Esophagus (tissue), 2 donors: ENCODE measurements around the gene HOXA13. TPM values are rescaled to one million over a fixed set of nuclear protein-coding genes. Genes with fewer than 3 reads are reported as not detected.

Experiments used
- H3K27ac ChIP-seq, 2 donors: one replicate each; pipeline ENCODE4 v1.5.1; 2013; ENCODE audit warnings: low read depth in 2 of 2, mild to moderate bottlenecking in 2 of 2, inconsistent platforms in 1 of 2, low read length in 1 of 2, moderate library complexity in 1 of 2
- H3K27me3 ChIP-seq, 2 donors: one replicate each; pipeline ENCODE4 v1.6.1; 2013; ENCODE audit warnings: low read length in 2 of 2, control low read depth in 1 of 2, mild to moderate bottlenecking in 1 of 2; ENCODE audit not compliant: insufficient read depth in 2 of 2, control insufficient read depth in 1 of 2
- H3K36me3 ChIP-seq, 2 donors: one replicate each; pipeline ENCODE4 v1.6.1; 2013; ENCODE audit warnings: low read length in 1 of 2; ENCODE audit not compliant: control insufficient read depth in 2 of 2, insufficient read depth in 2 of 2
- H3K4me1 ChIP-seq, 2 donors: one replicate each; pipeline ENCODE4 v1.6.1; 2013; ENCODE audit warnings: low read length in 1 of 2; ENCODE audit not compliant: control insufficient read depth in 2 of 2, insufficient read depth in 2 of 2
- H3K4me3 ChIP-seq, 2 donors: one replicate each; pipeline ENCODE4 v1.5.1; 2013; ENCODE audit warnings: low read length in 2 of 2, mild to moderate bottlenecking in 2 of 2, low read depth in 1 of 2, moderate library complexity in 1 of 2
- H3K9me3 ChIP-seq, 2 donors: one replicate each; pipeline ENCODE4 v1.6.1; 2013; ENCODE audit warnings: mild to moderate bottlenecking in 2 of 2, low read depth in 1 of 2, low read length in 1 of 2, moderate library complexity in 1 of 2; ENCODE audit not compliant: control insufficient read depth in 2 of 2, insufficient read depth in 1 of 2
- WGBS, 2 donors: extraction: QIAGEN DNeasy Blood & Tissue Kit; methylation state at CpG; one replicate each; pipeline ENCODE4 v1.1.7; 2013; 5-methylcytosine and 5-hydroxymethylcytosine counted together
- polyA plus RNA-seq, 2 donors: library from polyadenylated mRNA; stranded (reverse); fragments of 200-250 nt; gene quantifications; one replicate each; pipeline ENCODE4 v1.2.3, GENCODE V29; 2013
- donor health status: healthy with polysubstance abuse.
- donor health status: Bipolar disorder and iron deficiency.

The HOXA13 gene
- polyA plus RNA-seq, 2 donors, result not detected

DNA sequence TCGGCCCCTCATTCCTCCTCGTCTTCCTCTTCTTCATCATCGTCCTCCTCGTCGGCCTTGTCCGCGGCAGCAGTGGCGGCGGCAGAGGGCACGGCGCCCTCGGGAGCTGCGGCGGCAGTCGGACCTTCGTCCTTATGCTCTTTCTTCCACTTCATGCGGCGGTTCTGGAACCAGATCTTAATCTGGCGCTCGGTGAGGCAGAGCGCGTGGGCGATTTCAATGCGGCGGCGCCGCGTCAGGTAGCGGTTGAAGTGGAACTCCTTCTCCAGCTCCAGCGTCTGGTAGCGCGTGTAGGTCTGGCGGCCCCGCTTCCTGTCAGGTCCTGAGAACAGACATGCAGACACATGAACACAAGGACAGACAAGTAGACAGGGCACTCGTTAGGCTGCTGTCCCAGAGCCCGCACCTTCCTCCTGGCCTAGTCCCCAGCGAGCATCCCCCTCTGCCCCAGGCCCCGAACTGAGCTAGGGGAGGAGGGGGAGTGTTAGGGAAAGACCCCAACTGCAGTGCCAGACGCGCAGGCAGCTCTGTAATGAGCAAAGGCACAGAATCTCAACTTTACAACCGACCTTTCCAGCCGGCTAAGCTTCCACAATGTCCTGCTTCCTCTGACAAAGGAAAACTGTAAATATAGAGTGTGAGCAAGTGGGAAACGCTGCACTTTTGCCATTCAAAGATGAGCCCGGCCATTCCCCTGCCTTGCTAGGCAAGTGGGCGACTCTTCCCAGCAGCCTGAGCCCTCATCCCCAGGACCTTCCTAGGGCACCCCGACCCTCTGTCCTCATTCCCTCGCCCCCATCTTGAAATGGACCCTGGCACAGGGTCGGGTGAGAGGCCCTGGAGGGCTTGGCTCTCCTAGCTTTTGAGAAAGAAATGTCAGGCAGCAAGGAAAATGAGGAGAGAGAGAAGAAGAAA, 44.7 kb downstream of the HOXA13 start:
- Histone ChIP-seq H3K4me3 (peak overlapping the region; percentile 18 to 49), H3K27me3 (peaks cover 4 to 41% of the 10 kb centered on the region in 2 donors), H3K4me1 (peaks cover 4 to 18% of the 10 kb centered on the region in 2 donors), H3K27ac (no peak overlapping the region), H3K36me3 (no peaks in the 10 kb centered on the region), H3K9me3 (peaks cover 0 to 5% of the 10 kb centered on the region in 2 donors)
- WGBS, 2 donors, result 8 to 15% methylated on average over 48 of the region's 48 CpGs

DNA sequence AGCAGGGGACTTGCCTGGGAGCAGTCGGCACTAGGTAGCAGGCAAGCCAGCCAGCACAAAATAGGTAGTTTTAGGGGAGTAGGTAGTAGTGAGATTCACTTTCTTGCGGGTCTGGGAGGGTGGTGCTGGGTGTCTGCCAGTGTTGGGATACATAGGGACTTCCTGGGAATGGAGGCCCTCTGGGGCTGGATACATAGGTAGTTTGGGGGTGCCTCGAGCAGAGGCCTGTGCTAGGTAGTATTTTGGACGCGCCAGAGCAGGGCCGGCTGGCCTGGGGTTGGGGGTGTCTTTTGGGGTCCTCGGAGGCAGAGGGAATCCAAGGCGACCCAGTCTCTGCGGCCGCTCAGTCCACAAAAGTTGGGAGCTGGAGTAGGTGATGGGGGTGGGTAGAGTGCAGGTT, 45.5 kb downstream of the HOXA13 start:
- 40 to 64% methylated on average over 10 of the region's 10 CpGs for WGBS, 2 donors
- Histone ChIP-seq H3K9me3 (peaks cover 0 to 3% of the 10 kb centered on the region in 2 donors), H3K4me3 (no peak overlapping the region), H3K27me3 (peaks cover 4 to 41% of the 10 kb centered on the region in 2 donors), H3K27ac (no peak overlapping the region), H3K4me1 (peaks cover 4 to 18% of the 10 kb centered on the region in 2 donors), H3K36me3 (no peaks in the 10 kb centered on the region)

DNA sequence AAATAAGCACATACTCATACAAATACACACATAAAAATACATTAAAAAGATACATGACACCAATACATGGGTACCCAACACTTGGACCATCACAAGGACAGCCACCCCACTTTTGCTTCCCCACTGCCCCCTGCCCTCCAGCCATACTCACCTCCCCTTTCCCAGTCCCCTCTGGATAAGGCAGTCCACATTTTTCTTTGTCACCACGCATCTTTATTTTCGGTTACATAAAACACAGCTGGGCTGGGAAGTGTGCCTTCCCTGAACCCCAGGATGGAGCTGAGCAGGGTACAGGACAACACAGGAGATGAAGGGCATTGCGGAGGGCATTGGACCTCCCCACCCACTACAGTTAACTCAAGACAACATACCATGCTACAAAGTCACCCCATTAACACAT, 46.4 kb downstream of the HOXA13 start:
- peaks cover 4 to 19% of the 10 kb centered on the region in 2 donors for H3K4me1 ChIP-seq
- no peaks in the 10 kb centered on the region for H3K36me3 ChIP-seq
- no peak overlapping the region for H3K4me3 ChIP-seq
- peaks cover 0 to 1% of the 10 kb centered on the region in 2 donors for H3K9me3 ChIP-seq
- peaks cover 0 to 38% of the 10 kb centered on the region in 2 donors for H3K27me3 ChIP-seq
- H3K27ac ChIP-seq, result no peak overlapping the region
- WGBS, 2 donors, result 72 to 73% methylated on average over 3 of the region's 3 CpGs

DNA sequence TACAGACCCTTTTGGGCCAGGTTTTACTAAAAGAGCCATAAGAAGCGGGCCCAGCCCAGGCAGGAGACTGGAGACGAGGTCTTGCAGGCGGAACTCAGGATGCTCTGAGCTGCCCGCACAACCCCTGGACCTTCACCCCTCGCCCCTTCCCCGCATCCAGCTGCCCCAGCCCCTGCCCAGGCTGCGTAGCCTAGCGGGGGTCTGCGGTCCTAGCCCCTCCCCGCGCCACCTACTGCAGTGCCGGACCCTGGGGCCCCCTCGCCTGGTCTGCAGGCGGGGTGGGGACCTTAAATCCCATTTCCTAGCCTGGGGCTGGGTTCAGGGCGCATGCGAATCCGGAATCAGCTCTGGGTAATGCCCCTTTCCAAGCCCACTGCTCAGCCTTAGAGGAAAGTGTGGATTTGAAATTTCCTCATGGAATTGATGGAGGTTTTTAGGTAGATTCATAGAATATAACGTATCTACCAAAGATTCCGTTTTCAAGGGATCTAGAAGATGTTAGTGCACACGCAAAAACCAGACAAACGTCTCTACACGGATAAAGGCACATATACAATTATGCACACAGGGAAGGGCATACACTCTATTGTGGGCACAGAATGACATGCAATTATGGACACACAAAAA, 47.0 kb downstream of the HOXA13 start:
- peak overlapping the region in 1 of 2 donors; percentile 32 for H3K4me3 ChIP-seq
- H3K9me3 ChIP-seq, result no peaks in the 10 kb centered on the region
- H3K27ac ChIP-seq, result no peak overlapping the region
- H3K36me3 ChIP-seq, result no peaks in the 10 kb centered on the region
- peaks cover 0 to 37% of the 10 kb centered on the region in 2 donors for H3K27me3 ChIP-seq
- 33 to 46% methylated on average over 19 to 22 of the region's 22 CpGs for WGBS, 2 donors
- peaks cover 4 to 24% of the 10 kb centered on the region in 2 donors for H3K4me1 ChIP-seq

DNA sequence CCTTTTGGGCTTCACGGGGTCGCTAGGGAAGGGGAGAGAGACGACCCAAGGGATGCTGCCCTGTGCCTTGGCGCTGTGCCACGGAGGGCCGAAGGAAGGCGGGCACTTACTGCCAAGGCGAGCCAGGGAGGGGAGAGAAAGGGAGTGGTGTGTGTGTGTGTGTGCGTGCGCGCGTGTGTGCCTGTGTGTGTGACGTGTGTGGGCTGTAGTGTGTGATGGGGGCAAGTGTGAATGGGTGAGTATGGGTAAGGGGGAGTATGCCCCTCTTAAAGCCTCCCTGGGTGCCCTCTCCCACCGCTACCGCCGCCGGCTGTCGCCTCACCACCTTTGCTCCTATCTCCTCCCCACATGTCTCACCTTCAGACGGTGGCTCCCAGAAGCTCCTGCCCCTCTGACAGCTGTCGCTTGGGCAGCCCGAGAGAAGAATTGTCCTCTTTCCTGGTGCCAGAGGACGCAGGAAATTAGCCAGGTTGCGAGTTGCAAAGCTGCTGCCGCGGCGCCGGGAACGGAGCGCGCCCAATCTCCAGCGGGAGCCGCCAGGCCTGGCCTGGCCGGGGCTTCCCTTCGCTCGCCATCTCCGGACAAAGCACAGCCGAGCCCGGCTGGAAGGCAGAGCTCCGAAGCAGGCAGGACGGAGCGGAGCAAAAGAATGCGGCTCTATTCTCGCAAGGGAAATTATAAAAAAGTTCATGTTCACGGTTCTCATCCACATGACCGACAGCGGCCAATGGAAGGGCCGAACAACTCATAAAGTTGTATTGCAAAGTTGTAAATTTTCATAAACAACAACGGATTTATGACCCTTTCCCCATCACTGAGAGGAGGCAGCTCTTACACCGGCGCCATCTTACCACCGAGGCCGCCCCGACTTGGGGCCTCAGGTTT, 47.7 kb downstream of the HOXA13 start, which contains the start of gene HOXA3:
HOXA3 (minus strand) TSS at position 653 of the 885 bp plus-strand sequence. CDS start 41,943 bp downstream, outside the sequence.
- Histone ChIP-seq H3K4me1 (peaks cover 4 to 24% of the 10 kb centered on the region in 2 donors), H3K36me3 (no peaks in the 10 kb centered on the region), H3K27ac (peak within 1 kb of the TSS in 1 of 2 donors; percentile 29), H3K4me3 (peak within 1 kb of the TSS; percentile 32 to 38), H3K9me3 (no peaks in the 10 kb centered on the region), H3K27me3 (peaks cover 0 to 32% of the 10 kb centered on the region in 2 donors)
- 9 to 14% methylated on average over 48 to 53 of the region's 53 CpGs for WGBS, 2 donors

DNA sequence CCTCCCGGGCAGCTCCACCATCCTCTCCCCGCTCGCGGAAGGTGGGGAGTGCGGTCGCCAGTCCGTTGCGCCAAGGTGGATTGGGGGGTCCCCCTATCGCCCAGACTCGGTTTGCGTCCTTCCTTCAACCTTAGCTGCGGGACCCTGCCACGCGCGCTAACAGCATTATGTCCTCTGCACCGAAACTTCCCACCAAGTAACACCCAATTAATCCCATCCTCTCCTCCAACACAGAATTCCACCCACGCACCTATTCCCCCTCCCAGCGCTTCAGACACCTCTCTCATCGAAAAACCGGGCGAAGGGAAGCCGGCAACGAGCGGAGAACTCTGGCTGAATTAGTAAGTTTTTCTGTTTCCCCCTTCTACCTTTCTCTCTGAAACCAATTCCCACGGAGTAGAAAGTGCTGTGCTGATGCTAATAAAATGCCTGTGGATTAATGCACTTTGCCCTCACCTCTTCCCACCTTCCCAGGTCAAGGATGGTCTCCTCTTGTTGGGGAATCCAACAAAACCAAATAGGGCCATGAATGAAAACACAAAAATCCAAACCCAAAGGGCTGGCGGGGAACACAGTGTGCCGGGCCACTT, 48.5 kb downstream of the HOXA13 start:
- Histone ChIP-seq H3K27ac (peak overlapping the region in 1 of 2 donors; percentile 25), H3K4me3 (peak overlapping the region; percentile 31 to 38), H3K9me3 (no peaks in the 10 kb centered on the region), H3K4me1 (peaks cover 4 to 24% of the 10 kb centered on the region in 2 donors), H3K36me3 (no peaks in the 10 kb centered on the region), H3K27me3 (peaks cover 0 to 33% of the 10 kb centered on the region in 2 donors)
- WGBS, 2 donors, result 10 to 11% methylated on average over 27 of the region's 27 CpGs

DNA sequence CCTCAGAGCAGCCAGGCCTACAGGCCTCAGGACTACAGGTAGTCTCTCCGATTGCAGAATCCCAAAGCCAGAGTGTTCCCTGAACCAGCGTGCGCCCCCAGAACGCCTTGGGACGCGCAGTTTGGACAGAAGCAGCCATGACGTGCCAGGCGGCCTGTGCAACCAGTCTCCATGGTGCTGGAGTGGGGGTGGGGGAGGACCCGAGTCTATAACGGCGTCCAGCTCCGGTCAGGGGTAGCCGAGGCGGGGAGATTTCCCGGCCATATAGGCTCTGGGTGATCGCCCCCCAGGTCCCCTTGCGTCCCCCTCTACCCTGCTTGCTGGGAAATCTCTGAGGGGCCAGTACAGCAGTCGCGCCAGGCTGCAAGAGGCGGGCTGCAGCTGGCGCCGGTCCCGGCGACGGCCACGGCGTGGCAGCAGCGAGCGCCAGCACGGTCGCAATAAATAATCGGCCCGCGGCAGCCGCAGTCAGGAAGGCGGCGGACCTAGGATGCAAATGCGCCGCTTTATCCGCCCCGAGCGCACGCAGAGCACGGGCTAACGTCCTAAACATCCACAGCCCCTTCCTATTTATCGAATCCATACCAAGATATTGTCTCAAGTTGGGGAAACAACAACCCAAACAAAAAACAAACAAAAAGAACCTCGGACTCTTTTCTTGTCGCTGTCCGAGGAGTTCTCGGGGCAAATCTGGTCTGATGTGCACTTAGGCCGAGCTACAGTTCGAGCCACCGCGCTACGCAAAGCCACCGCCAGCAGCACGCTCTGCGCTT, 49.1 kb downstream of the HOXA13 start:
- H3K4me1 ChIP-seq, result peaks cover 4 to 24% of the 10 kb centered on the region in 2 donors
- 4 to 6% methylated on average over 48 to 58 of the region's 58 CpGs for WGBS, 2 donors
- H3K27ac ChIP-seq, result peak overlapping the region; percentile 16 to 25
- no peaks in the 10 kb centered on the region for H3K9me3 ChIP-seq
- peaks cover 0 to 27% of the 10 kb centered on the region in 2 donors for H3K27me3 ChIP-seq
- H3K36me3 ChIP-seq, result no peaks in the 10 kb centered on the region
- H3K4me3 ChIP-seq, result peak overlapping the region; percentile 31 to 38

DNA sequence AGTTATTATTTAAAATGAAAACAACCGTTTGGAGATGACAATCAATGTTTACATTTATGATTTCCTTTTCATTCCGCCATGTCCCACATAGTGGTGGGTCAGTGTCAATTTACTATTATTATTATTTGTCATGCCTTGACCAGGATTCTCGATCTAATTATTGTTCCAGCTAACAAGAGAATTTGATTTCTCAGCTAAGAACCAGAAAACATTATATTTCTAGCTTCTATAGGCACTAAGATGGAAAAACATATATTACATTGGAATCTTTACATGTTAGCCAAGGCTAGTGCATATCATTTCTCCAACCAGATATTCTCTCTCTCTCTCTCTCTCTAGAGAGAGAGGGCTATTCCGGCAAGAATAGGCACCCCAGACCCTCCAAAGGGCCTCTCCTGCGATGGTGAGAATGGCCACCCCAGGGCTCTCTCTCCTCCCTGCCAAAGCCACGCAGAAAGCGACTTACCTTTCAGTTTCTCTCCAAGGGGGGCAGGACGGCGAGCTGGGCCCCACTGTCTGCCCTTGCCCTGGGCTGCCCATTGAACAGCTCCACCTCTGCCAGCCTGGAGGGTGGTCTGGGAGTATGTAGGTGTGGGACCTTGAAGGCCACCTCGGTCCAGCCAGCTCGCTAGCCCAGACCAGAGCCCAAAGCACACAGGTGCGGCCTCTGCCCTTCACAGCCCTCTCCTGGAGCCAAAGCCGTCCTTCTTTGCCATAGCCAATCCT, 49.9 kb downstream of the HOXA13 start:
- peak overlapping the region; percentile 31 to 38 for H3K4me3 ChIP-seq
- H3K4me1 ChIP-seq, result peaks cover 4 to 18% of the 10 kb centered on the region in 2 donors
- peaks cover 0 to 21% of the 10 kb centered on the region in 2 donors for H3K27me3 ChIP-seq
- H3K9me3 ChIP-seq, result no peaks in the 10 kb centered on the region
- 65 to 67% methylated on average over 13 of the region's 13 CpGs for WGBS, 2 donors
- H3K36me3 ChIP-seq, result no peaks in the 10 kb centered on the region
- H3K27ac ChIP-seq, result no peak overlapping the region
